IPS DF 4.7 (cell line): ENCODE data around the gene ZW10.

Source experiments
- DNase-seq: peaks from one replicate; pipeline ENCODE4 v3.0.0-alpha.2; 2013; ENCODE audit warnings: low spot score; ENCODE audit errors: extremely low read depth

Gene ZW10

GRCh38 chr11:113698515-113698914, 75.0 kb downstream of the ZW10 start:
- DNase-seq: no peak

DNA sequence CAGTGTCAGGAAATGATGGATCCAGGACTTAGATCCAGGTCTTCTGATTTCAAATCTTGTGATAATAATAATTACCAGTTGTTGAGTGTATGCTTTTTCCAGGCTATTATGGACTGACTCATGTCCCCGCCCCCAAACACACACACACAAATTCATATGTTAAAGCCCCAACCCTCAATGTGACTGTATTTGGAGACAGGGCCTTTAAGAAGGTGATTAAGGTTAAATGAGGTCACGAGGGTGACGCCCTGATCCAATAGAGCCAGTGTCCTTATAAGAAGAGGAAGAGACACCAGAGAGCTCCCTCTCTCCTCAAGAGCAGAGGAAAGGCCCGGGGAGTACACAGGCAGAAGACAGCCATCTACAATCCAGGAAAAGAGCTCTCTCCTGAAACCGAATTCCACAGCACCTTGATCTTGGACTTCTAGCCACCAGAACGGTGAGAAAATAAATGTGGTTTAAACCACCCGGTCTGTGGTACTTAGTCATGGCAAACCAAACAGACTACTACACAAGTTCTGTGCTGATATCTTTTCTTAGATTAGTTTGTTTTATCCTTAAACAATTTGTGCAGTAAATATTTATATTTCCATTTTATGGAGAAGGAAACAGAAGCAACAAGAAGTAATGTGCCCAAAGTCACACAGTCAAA, 75.6 kb downstream of the ZW10 start:
- DNase-seq: no peak

GRCh38 chr11:113697111-113697510, 76.4 kb downstream of the ZW10 start:
- DNase-seq: no peak

GRCh38 chr11:113695207-113695606, 78.3 kb downstream of the ZW10 start:
- no peak for DNase-seq

- no peak for DNase-seq
Measured at GRCh38 chr11:113694390-113694789, 79.1 kb downstream of the ZW10 start.

DNA sequence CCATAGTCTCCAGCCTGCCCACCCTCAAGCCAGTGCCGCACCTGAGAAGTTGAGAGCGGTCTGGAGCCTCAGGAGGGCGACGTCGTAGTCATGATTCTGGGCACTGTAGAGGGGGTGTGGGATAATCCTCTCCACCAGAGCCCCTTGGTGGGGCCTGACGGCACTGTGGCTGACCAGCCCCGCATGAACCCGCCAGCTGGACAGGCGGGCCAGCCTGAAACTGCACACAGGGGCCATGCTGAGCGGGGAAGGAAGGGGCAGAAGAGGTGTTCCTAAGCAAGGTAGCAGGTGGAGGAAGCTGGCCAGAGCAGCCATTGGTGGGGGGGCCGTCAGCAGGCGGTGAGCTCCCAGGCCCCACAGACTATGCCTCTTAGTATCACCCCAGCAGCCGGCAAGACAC, 80.5 kb downstream of the ZW10 start:
- DNase-seq: no peak

DNA sequence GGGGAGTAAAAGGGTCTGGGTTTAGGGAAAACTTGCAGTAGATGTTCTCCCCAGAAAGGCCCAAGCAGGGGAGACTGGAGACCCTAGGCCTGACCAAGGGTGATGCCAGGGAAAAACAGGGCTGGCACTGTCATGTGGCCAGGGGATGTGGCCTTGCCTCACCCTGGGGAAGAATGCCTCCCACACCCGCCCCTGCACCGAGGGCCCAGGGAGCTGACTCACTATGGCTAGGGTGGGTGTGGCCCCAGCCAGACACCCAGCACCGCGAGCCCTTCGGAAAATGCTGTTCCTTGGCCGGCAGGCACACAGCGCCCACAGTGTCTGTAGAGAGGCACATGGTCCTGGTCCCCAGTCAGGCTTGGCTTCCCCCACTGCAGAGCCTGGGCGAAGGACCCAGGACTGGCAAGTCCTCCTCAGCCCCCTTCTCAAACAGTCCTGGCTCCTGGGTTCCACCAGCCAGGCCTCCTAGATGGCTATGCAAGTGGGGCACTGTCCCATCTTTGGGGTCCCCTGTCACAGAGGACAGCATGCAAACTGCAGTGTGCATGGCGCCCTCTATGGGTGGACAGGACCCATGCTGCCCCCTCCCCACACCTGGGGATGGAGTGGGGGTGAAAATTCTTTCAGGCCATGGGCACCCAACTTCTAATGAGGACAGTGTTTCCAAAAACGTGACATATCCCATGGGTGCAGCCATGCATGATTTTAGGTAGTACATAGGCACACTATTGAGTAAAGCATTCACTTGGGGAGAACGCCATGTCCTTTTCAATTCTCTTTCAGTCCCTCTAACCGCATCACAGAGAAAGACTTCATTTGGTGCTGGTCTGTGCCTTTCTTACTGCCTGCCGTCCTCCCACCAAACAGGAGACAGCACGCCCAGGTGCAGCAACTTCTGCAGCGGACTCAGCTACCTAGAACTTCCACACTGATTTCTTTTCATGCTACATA, 82.6 kb downstream of the ZW10 start:
- no peak for DNase-seq

- DNase-seq: no peak
Measured at GRCh38 chr11:113689768-113690618, 83.5 kb downstream of the ZW10 start.

DNA sequence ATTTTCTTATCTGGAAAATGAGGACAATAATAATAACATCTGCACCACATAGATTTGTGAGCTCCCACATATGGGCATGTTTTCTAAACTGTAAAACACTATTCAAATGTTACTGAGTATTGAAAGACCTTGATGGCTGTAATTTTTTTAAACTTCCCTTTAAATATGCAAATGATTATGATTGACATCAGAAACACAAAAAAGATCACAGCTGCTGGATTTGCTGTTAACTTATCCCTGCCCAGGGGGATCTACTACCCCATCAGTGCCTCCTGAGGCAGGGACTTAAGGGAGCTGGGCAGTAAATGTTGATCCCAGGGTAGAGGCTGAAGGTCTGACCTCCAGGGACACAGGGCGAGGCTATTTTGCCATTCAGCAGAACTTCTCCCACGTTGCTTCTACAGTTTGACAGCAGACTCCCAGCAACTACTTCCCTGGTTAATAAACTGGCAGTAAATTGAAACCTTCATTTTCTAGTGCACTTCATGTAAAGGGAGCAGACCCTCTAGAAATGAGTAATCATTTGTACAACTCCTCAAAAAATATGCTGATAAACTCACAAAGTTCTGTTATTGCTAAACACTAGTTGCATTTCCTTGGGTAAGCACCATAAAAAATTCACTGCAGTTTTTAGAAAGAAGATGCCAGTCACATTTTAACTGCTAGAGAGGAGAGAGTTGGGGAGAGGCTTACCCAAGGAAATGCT, 87.7 kb downstream of the ZW10 start:
- DNase-seq: no peak

DNA sequence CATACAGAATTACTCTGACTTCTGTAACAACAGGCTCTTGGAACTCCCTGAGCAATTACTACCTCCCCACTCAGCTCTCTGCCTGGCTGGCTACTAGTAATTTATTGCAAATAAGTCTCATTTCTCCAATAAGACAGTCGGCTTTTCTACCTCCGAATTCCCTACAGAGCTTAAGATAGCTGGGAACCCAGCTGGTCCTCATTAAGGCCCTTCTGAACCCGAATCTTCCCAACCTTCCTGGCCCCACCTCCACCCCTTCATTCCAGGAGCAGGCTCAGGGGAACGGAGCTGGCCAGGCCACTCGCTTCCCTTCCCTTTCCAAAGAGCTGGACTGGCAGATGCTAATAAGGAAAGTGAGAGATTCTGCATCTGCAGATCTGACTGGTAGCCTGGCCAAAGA, 89.0 kb downstream of the ZW10 start:
- DNase-seq: no peak

GRCh38 chr11:113683481-113684046, 89.9 kb downstream of the ZW10 start:
- no peak for DNase-seq
